ENCODE data around the gene CTBP1. TPM values are rescaled to one million over a fixed set of nuclear protein-coding genes. Genes with fewer than 3 reads are reported as not detected.

The CTBP1 gene
- polyA plus RNA-seq, 3 donors: 21.3 to 226 (median 42.1) TPM

DNA sequence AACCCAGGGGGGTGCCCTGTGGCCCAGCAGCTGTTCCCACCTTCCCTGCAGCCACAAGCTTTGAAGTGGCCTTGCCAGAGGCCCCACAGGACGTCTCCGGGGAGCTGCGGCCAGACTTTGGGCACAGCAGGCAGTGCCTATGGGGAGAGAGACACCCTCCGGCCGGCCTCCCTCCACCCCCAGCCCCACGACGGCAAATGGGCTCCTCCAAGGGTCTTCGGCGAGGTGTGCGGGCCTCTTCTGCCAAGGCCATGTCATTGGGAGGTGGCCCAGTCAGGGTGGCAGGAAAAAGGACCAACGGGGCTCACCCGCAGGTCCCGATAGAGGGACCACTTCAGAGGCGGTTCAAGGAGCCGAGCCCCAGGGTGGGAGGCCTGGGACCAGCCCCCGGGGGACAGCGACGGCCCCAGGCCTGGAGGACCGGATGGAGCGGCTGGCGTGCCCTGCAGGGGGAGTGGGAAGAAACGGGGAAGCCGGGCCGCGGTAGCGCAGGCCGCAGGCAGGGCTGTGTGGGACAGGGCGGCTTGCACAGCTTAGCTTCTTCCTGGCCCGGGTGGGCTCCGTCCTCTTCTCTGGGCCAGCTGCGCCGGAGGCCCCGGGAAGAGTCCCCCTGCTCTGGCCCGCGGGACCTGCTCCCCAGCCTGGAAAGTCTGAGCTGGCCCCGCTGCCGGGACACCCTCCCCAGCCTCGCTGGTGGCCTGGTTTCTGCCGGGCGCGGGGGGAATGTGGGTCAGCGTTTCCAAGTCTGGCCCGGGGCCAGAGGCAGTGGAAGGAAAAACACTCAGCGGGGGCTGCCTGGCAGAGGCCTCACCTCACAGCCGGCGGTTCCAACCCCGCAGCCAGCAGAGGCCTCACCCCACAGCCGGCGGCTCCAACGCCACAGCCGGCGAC, 54.7 kb downstream of the CTBP1 start:
- TF ChIP-seq, protein P1, sequence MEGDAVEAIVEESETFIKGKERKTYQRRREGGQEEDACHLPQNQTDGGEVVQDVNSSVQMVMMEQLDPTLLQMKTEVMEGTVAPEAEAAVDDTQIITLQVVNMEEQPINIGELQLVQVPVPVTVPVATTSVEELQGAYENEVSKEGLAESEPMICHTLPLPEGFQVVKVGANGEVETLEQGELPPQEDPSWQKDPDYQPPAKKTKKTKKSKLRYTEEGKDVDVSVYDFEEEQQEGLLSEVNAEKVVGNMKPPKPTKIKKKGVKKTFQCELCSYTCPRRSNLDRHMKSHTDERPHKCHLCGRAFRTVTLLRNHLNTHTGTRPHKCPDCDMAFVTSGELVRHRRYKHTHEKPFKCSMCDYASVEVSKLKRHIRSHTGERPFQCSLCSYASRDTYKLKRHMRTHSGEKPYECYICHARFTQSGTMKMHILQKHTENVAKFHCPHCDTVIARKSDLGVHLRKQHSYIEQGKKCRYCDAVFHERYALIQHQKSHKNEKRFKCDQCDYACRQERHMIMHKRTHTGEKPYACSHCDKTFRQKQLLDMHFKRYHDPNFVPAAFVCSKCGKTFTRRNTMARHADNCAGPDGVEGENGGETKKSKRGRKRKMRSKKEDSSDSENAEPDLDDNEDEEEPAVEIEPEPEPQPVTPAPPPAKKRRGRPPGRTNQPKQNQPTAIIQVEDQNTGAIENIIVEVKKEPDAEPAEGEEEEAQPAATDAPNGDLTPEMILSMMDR (IDR thresholded peaks at IDR 0.05): no peak
- H3K9me3 ChIP-seq (replicated peaks in 1 of 2; ENCODE audit: control insufficient read depth in 1 of 2, insufficient read depth in 1 of 2, low read length in 2 of 2): no peaks in the 10 kb centered on the region
- no peaks in the 10 kb centered on the region for H3K4me1 Mint-ChIP-seq
- intact Hi-C loops (cut with micrococcal nuclease): no loop called here
- no peak overlapping the region for H3K4me3 ChIP-seq (replicated peaks in 1 of 3; ENCODE audit: low read depth in 2 of 3, low read length in 3 of 3)
- H3K36me3 Mint-ChIP-seq: peaks cover 0 to 2% of the 10 kb centered on the region in 2 donors
- H3K27me3 ChIP-seq (ENCODE audit: control insufficient read depth in 2 of 2, insufficient read depth in 2 of 2, low read length in 2 of 2): no peaks in the 10 kb centered on the region
- H3K79me2 ChIP-seq (ENCODE audit: insufficient read depth, low read length): no peaks in the 10 kb centered on the region
- H4K20me1 ChIP-seq (ENCODE audit: insufficient read depth, low read length): no peaks in the 10 kb centered on the region
- no peak overlapping the region for H3K9ac ChIP-seq (ENCODE audit: insufficient read depth, low read length, poor library complexity, severe bottlenecking)
- DNase-seq: peak in 1 of 3 donors; percentile 1
- peaks cover 0 to 3% (median 0%) of the 10 kb centered on the region in 7 donors for H3K9me3 Mint-ChIP-seq
- H3K27ac ChIP-seq (ENCODE audit: low read depth in 1 of 2, low read length in 2 of 2): no peak overlapping the region
- no peak overlapping the region for H3K4me2 ChIP-seq (replicated peaks; ENCODE audit: extremely low read depth, low read length, poor library complexity, severe bottlenecking)
- H3K4me1 ChIP-seq (ENCODE audit: control insufficient read depth in 1 of 2, insufficient read depth in 2 of 2, low read length in 2 of 2): no peaks in the 10 kb centered on the region
- H3K36me3 ChIP-seq (replicated peaks in 1 of 2; ENCODE audit: control insufficient read depth in 1 of 2, insufficient read depth in 2 of 2, low read length in 2 of 2): no peaks in the 10 kb centered on the region
- peaks cover 0 to 2% (median 1%) of the 10 kb centered on the region in 3 donors for H3K27me3 Mint-ChIP-seq (ENCODE audit: low read depth in 3 of 3)
- H3K4me3 Mint-ChIP-seq: no peak overlapping the region
- 91% methylated on average over 45 of the region's 52 CpGs for WGBS (ENCODE audit: insufficient coverage)
- H3K27ac Mint-ChIP-seq: no peak overlapping the region
- H2AFZ ChIP-seq (ENCODE audit: insufficient read depth, low read depth, low read length, poor library complexity, severe bottlenecking): no peak overlapping the region

DNA sequence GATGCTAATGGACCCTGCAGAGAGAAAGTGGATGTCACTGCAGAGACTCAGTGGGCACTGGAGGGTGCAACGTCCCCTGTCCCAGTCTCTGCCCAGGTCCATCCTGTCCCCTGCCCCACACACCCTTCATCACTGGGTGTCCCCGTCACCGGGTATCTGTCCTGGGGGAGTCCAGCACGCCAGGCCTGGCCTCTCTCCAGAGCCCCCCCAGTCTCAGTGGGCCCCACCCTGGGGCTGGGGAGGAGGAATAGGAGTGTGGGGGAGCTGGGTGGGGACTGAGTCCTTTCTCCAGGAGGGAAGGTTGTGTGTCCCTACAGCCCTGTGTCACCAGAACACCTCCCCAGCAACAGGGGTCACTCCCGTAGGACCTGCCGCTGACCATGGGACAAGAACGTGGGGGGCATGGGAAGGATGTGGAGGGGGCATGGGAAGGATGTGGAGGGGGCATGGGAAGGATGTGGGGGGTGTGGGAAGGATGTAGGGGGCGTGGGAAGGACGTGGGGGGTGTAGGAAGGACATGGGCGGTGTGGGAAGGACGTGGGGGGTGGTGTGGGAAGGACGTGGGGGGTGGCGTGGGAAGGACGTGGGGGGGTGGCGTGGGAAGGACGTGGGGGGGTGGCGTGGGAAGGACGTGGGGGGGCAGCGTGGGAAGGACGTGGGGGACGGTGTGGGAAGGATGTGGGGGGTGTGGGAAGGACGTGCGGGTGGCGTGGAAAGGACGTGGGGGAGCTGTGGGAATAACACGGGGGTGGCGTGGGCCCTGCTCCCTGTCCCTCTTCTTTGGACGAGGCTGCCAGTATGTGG, 55.5 kb downstream of the CTBP1 start:
- no peaks in the 10 kb centered on the region for H3K4me1 ChIP-seq (ENCODE audit: control insufficient read depth in 1 of 2, insufficient read depth in 2 of 2, low read length in 2 of 2)
- H4K20me1 ChIP-seq (ENCODE audit: insufficient read depth, low read length): no peaks in the 10 kb centered on the region
- H3K27me3 ChIP-seq (ENCODE audit: control insufficient read depth in 2 of 2, insufficient read depth in 2 of 2, low read length in 2 of 2): no peaks in the 10 kb centered on the region
- H3K9ac ChIP-seq (ENCODE audit: insufficient read depth, low read length, poor library complexity, severe bottlenecking): no peak overlapping the region
- no peak overlapping the region for H3K4me3 ChIP-seq (replicated peaks in 1 of 3; ENCODE audit: low read depth in 2 of 3, low read length in 3 of 3)
- Mint-ChIP-seq H3K27ac (no peak overlapping the region), H3K4me1 (no peaks in the 10 kb centered on the region), H3K27me3 (ENCODE audit: low read depth in 3 of 3) (peaks cover 1 to 2% (median 1%) of the 10 kb centered on the region in 3 donors), H3K4me3 (no peak overlapping the region), H3K9me3 (peaks cover 0 to 3% (median 0%) of the 10 kb centered on the region in 7 donors), H3K36me3 (peaks cover 0 to 2% of the 10 kb centered on the region in 2 donors)
- TF ChIP-seq, protein P1 (IDR thresholded peaks at IDR 0.05): no peak
- H3K9me3 ChIP-seq (replicated peaks in 1 of 2; ENCODE audit: control insufficient read depth in 1 of 2, insufficient read depth in 1 of 2, low read length in 2 of 2): no peaks in the 10 kb centered on the region
- DNase-seq: peak in 1 of 3 donors; percentile 1
- no peaks in the 10 kb centered on the region for H3K36me3 ChIP-seq (replicated peaks in 1 of 2; ENCODE audit: control insufficient read depth in 1 of 2, insufficient read depth in 2 of 2, low read length in 2 of 2)
- intact Hi-C loops (cut with micrococcal nuclease): no loop called here
- H3K79me2 ChIP-seq (ENCODE audit: insufficient read depth, low read length): no peaks in the 10 kb centered on the region
- H2AFZ ChIP-seq (ENCODE audit: insufficient read depth, low read depth, low read length, poor library complexity, severe bottlenecking): no peak overlapping the region
- 56% methylated on average over 9 of the region's 28 CpGs for WGBS (ENCODE audit: insufficient coverage)
- H3K27ac ChIP-seq (ENCODE audit: low read depth in 1 of 2, low read length in 2 of 2): no peak overlapping the region
- H3K4me2 ChIP-seq (replicated peaks; ENCODE audit: extremely low read depth, low read length, poor library complexity, severe bottlenecking): no peak overlapping the region
